Ishikawa (cell line): Measurements from ENCODE around the gene SYT7.

Source experiments
- CEBPB ChIP-seq: IDR thresholded peaks from 2 replicates; pipeline ENCODE4 v1.6.1; 2012
- CREB1 ChIP-seq: IDR thresholded peaks from 2 replicates; pipeline ENCODE4 v1.6.1; 2012; ENCODE audit warnings: low read depth
- EGR1 ChIP-seq: IDR thresholded peaks from 2 replicates; pipeline ENCODE4 v1.6.1; 2012
- EP300 ChIP-seq: IDR thresholded peaks from 2 replicates; pipeline ENCODE4 v1.6.1; 2012; ENCODE audit warnings: borderline replicate concordance
- FOXM1 ChIP-seq: IDR thresholded peaks from 2 replicates; pipeline ENCODE4 v1.6.1; 2012; ENCODE audit warnings: low read depth, borderline replicate concordance
- NFIC ChIP-seq: IDR thresholded peaks from 2 replicates; pipeline ENCODE4 v1.6.1; 2012
- RAD21 ChIP-seq: IDR thresholded peaks from 2 replicates; pipeline ENCODE4 v1.6.1; 2012; ENCODE audit warnings: low read depth
- TAF1 ChIP-seq: IDR thresholded peaks from 2 replicates; pipeline ENCODE4 v1.6.1; 2012; ENCODE audit warnings: low read depth, mild to moderate bottlenecking
- TCF12 ChIP-seq: IDR thresholded peaks from 2 replicates; pipeline ENCODE4 v1.6.1; 2012; ENCODE audit warnings: low read depth
- TEAD4 ChIP-seq: IDR thresholded peaks from 2 replicates; pipeline ENCODE4 v1.6.1; 2012
- YY1 ChIP-seq: IDR thresholded peaks from 2 replicates; pipeline ENCODE4 v1.6.1; 2012; ENCODE audit warnings: low read depth
- ZBTB7A ChIP-seq: IDR thresholded peaks from 2 replicates; pipeline ENCODE4 v1.6.1; 2012; ENCODE audit warnings: low read depth
- TF ChIP-seq, protein P1 (sequence below): IDR thresholded peaks from 2 replicates; pipeline ENCODE4 v1.6.1; 2012; ENCODE audit warnings: low read depth, mild to moderate bottlenecking
- TF ChIP-seq, protein P2 (sequence below): IDR thresholded peaks from 2 replicates; pipeline ENCODE4 v1.6.1; 2012
- TF ChIP-seq, protein P3 (sequence below): IDR thresholded peaks from 2 replicates; pipeline ENCODE4 v1.6.1; 2012

Gene SYT7

DNA sequence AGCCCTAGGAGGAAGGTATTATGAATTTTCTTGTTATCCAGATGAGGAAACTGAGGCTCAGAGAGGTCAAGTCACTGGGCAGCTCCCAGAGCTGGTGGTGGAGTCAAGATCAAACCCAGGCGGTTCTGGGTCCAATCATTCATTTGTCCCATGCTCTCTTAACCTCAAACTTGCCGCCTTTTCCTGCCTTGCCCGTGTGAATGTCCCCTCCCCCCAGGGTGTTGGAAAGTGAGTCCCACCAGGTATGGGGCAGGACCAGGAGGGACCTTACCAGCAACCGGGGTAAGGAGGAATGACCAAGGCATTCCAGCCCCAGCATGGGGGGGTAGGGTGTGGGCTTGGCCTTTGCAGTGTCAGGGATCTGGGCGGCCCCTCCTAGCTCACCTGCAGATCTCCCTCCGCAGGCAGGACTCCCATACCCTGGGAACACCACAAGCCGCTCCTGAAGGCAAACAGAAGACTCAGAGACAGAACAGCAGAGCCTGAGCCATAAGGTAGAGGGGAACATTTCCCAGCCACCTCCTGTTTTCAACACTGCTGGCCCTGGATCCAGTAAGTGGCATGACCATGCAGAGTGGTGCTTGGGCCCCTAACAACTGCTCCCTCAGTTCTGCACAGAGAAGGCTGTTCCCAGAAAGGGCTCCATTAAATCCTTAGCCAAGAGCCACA, 41.2 kb upstream of the SYT7 start:
- TF ChIP-seq EGR1: no peak

DNA sequence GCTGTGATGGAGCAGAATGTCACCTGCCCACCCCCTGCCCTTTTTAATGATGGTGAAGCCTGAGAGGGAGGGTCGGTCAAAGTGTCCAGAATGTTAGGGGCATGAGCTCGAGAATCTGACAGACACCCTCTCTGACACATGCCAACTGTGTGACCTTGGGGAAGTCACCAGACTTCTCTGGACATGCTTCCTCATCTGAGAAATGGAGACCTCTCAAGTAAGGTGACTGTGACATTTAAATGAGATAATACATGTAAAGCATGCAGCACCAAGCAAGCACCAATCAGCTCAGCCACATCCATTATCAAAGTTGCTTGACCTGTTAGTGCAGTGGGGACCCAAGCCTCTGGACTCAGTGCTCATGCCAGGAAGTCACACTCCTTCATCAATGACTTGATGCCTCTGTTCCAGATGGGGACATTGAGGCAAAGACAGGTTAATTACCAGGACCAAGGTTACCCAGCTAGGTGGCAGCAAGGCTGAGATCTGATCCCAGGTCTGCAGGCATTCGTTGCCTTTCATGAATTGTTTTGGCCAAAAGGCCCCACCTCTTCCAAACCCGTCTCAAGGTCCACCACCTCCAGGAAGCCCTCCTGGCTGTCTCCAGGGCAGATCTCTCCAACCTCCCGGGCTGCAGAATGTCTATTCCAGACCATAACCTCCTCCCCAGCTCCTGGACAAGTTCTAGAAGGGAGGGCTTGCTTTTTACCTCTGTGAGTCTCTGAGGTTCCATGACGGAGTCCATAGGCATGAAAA, 38.8 kb upstream of the SYT7 start:
- no peak for TF ChIP-seq TEAD4
- TF ChIP-seq, protein P1, sequence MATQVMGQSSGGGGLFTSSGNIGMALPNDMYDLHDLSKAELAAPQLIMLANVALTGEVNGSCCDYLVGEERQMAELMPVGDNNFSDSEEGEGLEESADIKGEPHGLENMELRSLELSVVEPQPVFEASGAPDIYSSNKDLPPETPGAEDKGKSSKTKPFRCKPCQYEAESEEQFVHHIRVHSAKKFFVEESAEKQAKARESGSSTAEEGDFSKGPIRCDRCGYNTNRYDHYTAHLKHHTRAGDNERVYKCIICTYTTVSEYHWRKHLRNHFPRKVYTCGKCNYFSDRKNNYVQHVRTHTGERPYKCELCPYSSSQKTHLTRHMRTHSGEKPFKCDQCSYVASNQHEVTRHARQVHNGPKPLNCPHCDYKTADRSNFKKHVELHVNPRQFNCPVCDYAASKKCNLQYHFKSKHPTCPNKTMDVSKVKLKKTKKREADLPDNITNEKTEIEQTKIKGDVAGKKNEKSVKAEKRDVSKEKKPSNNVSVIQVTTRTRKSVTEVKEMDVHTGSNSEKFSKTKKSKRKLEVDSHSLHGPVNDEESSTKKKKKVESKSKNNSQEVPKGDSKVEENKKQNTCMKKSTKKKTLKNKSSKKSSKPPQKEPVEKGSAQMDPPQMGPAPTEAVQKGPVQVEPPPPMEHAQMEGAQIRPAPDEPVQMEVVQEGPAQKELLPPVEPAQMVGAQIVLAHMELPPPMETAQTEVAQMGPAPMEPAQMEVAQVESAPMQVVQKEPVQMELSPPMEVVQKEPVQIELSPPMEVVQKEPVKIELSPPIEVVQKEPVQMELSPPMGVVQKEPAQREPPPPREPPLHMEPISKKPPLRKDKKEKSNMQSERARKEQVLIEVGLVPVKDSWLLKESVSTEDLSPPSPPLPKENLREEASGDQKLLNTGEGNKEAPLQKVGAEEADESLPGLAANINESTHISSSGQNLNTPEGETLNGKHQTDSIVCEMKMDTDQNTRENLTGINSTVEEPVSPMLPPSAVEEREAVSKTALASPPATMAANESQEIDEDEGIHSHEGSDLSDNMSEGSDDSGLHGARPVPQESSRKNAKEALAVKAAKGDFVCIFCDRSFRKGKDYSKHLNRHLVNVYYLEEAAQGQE: no peak
- no peak for TF ChIP-seq RAD21
- TF ChIP-seq CREB1: no peak
- TF ChIP-seq, protein P2, sequence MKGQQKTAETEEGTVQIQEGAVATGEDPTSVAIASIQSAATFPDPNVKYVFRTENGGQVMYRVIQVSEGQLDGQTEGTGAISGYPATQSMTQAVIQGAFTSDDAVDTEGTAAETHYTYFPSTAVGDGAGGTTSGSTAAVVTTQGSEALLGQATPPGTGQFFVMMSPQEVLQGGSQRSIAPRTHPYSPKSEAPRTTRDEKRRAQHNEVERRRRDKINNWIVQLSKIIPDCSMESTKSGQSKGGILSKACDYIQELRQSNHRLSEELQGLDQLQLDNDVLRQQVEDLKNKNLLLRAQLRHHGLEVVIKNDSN: no peak
- no peak for TF ChIP-seq CEBPB
- TF ChIP-seq NFIC: no peak
- TF ChIP-seq, protein P3, sequence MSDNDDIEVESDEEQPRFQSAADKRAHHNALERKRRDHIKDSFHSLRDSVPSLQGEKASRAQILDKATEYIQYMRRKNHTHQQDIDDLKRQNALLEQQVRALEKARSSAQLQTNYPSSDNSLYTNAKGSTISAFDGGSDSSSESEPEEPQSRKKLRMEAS: no peak
- no peak for TF ChIP-seq EP300

DNA sequence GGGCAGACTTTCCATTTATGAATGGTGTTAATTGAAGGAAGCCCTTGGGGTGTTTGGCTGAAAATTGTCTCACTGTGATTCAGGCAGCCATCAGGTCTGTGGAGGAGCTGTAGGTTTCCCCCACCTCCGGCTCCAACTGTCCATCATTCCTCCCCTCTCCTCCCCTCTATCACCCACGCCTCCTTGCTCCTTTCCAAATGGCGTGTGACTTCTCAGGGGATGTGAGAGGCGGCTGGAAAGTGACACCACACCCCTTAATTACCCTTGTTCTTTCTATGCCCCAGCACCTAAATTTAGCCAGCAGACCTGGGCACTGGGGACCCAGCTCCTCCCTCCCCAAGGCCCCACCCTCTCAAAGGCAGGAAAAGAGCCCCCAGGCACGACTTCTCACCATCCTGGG, 38.1 kb upstream of the SYT7 start:
- no peak for TF ChIP-seq RAD21
- TF ChIP-seq FOXM1: no peak
- no peak for TF ChIP-seq TCF12
- TF ChIP-seq, protein P3: no peak
- TF ChIP-seq CREB1: no peak

DNA sequence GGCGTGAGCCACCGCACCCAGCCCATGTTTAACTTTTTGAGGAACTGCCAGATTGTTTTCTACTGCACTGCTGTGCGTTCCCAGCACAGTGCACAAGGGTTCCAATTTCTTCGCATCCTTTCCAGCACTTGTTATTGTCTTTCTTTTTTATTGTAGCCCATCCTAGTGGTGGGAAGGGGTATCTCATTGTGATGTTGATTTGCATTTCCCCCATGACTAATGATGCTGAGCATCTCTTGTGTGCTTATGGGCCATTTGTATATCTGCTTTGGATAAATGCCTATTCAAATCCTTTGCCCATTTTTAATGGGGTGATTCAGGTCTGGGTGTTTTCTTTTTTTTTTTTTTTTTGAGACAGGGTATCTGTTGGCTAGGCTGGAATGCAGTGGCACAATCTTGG, 36.6 kb upstream of the SYT7 start:
- TF ChIP-seq YY1 (no peak), TEAD4 (no peak), EGR1 (no peak), CEBPB (no peak)
- TF ChIP-seq, protein P1: no peak

DNA sequence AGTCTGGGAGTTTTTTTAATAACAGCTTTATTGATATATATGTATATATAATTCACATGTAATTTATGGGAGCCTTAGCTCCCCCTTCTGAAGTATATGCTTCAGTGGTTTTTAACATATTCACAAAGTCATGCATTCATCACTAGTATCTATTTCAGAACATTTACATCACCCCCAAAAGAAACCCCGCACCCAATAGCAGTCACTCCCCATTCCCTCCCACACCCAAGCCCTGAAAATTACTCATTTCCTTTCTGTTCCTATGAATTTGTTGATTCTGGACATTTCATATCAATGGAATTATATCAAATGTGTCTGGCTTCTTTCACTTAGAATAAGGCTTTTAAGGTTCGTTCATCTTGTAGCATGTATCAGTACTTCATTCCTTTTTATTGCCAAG, 35.6 kb upstream of the SYT7 start:
- TF ChIP-seq RAD21 (no peak), TAF1 (no peak), NFIC (no peak), YY1 (no peak), CEBPB (no peak), FOXM1 (no peak), CREB1 (no peak), EP300 (no peak), TCF12 (no peak), TEAD4 (no peak), ZBTB7A (no peak), EGR1 (no peak)
- TF ChIP-seq, protein P1: no peak
- TF ChIP-seq, protein P2: no peak
- TF ChIP-seq, protein P3: no peak
